Heart left ventricle (tissue), 13 donors: Measurements from ENCODE around the gene GNAI2.

Source experiments
- CTCF ChIP-seq, 12 donors: fragments of 200-600 bp; sonication (generic) in 4 of 12; IDR thresholded peaks; one replicate each; pipeline versions ENCODE4 v1.5.0 to v1.8.0; 2018 to 2022; ENCODE audit warnings: antibody characterized with exemption in 12 of 12, mild to moderate bottlenecking in 5 of 12
- POLR2A ChIP-seq, 2 donors: fragments of 450-650 bp; IDR thresholded peaks; one replicate each; pipeline ENCODE4 v1.6.1; 2017; ENCODE audit warnings: antibody characterized with exemption in 2 of 2, mild to moderate bottlenecking in 2 of 2, moderate library complexity in 2 of 2
- donor health status: ischemic (EF 13 %, LVEDD 7.1; RV severe dilation, severe dysfunction).
- donor health status: DM: no; HTN: yes; CAD: no.
- donor health status: DM: no; HTN: no; CAD: no.
- donor health status: ischemic (EF 25% LVEDD 6.9; RV normal size, moderate dysfunction).
- donor health status: ischemic (EF 25% LVEDD 5.7; RV mildly dilated, moderate dysfunction).
- donor health status: ischemic (EF 35%, LVEDD 5.7; RV mildly dilated, moderate dysfunction).
- donor health status: nonischemic (EF 11% LVEDD 7.7; RV severe dilation, severe dysfunction).
- donor health status: DM: yes; HTN: yes; CAD: no.
- donor health status: PGD.
- donor health status: ischemic (EF 29% LVEDD 5.4; RV normal size, mild dysfunction).
- donor health status: nonischemic (EF 23%, LVEDD 6.1; RV moderate dilation, normal function).

DNA sequence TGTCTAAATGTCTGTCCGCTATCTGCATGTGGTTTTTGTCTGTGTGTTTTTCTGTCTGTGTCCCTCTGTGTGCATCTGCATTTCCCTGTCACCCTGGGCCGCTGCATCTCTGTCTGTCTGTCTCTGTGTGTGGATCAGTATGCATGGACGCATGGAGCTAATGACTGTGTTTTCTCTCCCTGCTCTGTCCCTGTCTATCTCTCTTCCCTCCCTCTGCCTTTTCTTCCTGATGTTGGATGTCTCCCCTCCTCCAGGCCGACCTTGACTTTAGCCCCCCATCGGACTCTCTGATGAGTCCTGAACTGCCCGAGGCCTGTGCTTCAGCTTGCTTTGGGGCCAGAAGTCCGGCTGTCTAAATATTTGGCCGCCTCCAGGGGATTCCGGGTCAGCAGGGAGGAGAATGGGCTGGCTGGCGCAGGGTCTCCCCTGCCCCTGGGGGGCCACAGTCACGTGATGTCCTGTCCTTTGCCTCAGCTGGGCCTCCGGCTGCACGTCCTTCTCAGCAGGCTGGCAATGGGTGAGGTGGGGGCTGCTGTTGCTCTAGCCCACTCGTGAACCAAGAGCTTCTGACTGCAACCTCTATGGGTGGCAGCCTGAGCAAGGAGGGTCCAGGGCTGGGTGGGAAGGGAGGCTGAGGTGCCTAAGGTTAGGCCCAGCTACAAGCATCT, 27.2 kb upstream of the GNAI2 start:
- TF ChIP-seq POLR2A (IDR thresholded peaks at IDR 0.05) = no peak
- no peak for TF ChIP-seq CTCF (IDR thresholded peaks at IDR 0.05)
